Activated naive CD8-positive, alpha-beta T cell treated with anti-CD3 and anti-CD28 coated beads for 36 hours (primary cell): ENCODE data around the gene NKX2-4. TPM values are rescaled to one million over a fixed set of nuclear protein-coding genes. Genes with fewer than 3 reads are reported as not detected.
"Not testable (repeated sequence)": the region's sequence is repeated elsewhere in the genome, so short reads cannot be mapped to it uniquely, and the experiment has no call there.

Experiments used
- DNase-seq: peaks from one replicate; pipeline ENCODE4 v3.0.0; 2021
- H3K27ac Mint-ChIP-seq: one replicate; pipeline ENCODE4 v1.8.0; 2022; ENCODE audit warnings: mild to moderate bottlenecking, moderate library complexity, mixed read lengths
- H3K27me3 Mint-ChIP-seq: one replicate; pipeline ENCODE4 v1.8.0; 2022; ENCODE audit warnings: mild to moderate bottlenecking, mixed read lengths
- H3K36me3 Mint-ChIP-seq: one replicate; pipeline ENCODE4 v1.8.0; 2021; ENCODE audit warnings: mild to moderate bottlenecking, mixed read lengths
- H3K4me1 Mint-ChIP-seq: one replicate; pipeline ENCODE4 v1.8.0; 2021; ENCODE audit warnings: mixed read lengths
- H3K4me3 Mint-ChIP-seq: one replicate; pipeline ENCODE4 v1.8.0; 2022; ENCODE audit warnings: mild to moderate bottlenecking, moderate library complexity, mixed read lengths
- H3K9me3 Mint-ChIP-seq: one replicate; pipeline ENCODE4 v1.8.0; 2022; ENCODE audit warnings: mixed read lengths
- total RNA-seq, 2 experiments: library from RNA; stranded (reverse); gene quantifications; one replicate each; pipeline ENCODE4 v1.2.3, GENCODE V29; 2021

NKX2-4 gene
- total RNA-seq = not detected

GRCh38 chr20:21397341-21398108 lies at the start of gene NKX2-4:
TSS of gene NKX2-4 (minus strand) at chr20:21397526. CDS start at chr20:21397399, 127 bp downstream.
- H3K27me3 Mint-ChIP-seq = peaks cover 77% of the 10 kb centered on the region
- H3K9me3 Mint-ChIP-seq = peaks cover 4% of the 10 kb centered on the region
- H3K4me1 Mint-ChIP-seq = peaks cover 15% of the 10 kb centered on the region
- no peak within 1 kb of the TSS for H3K4me3 Mint-ChIP-seq
- peaks cover 2% of the 10 kb centered on the region for H3K36me3 Mint-ChIP-seq
- no peak within 1 kb of the TSS for H3K27ac Mint-ChIP-seq
- DNase-seq = peak; percentile 4

DNA sequence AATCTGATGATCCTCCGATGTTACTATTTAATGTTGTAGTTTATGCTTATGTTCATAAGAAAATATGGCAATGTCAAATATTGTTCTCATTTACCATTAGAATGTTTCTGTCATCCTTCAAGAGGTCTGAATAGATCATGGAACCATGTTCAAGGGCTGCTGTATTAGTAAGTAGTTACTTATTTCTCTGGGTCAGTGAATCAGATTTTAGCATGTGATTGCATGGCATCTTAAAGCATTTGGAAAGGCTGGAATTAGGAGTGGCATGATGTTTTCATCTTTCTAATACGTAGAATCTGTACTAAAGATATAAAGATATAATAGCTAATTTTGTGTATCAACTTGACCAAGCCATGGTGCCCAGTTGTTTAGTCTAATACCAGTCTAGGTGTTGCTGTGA lies 40.5 kb upstream of the NKX2-4 start:
- Mint-ChIP-seq H3K4me3 (no peak overlapping the region), H3K4me1 (no peaks in the 10 kb centered on the region), H3K27me3 (peaks cover 37% of the 10 kb centered on the region), H3K27ac (no peak overlapping the region), H3K9me3 (no peaks in the 10 kb centered on the region), H3K36me3 (no peaks in the 10 kb centered on the region)
- DNase-seq = no peak

GRCh38 chr20:21437248-21437647 lies 39.9 kb upstream of the NKX2-4 start:
- no peak for DNase-seq
- Mint-ChIP-seq H3K4me1 (no peaks in the 10 kb centered on the region), H3K9me3 (no peaks in the 10 kb centered on the region), H3K4me3 (no peak overlapping the region), H3K27ac (no peak overlapping the region), H3K27me3 (peaks cover 37% of the 10 kb centered on the region), H3K36me3 (no peaks in the 10 kb centered on the region)

DNA sequence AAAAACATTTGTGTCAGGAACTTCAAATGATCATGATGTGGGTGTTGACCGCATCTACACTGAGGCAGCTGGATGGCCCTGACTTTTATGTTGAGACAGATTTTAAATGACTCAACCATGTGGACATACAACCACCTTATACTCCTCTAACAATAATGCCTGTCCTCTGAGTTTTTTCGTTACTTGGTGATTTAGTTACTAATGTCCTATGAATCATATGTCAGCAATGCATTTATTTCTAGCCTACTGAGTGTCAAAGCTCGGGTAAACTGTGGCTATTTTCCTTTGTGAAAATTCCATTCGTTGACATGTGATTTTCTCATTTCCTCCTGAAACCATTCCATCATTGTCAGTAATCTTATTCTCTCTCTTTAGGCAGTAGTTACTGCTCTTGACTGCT lies 38.9 kb upstream of the NKX2-4 start:
- no peak for DNase-seq
- Mint-ChIP-seq H3K4me1 (no peaks in the 10 kb centered on the region), H3K36me3 (no peaks in the 10 kb centered on the region), H3K27me3 (peaks cover 28% of the 10 kb centered on the region), H3K9me3 (no peaks in the 10 kb centered on the region), H3K27ac (no peak overlapping the region), H3K4me3 (no peak overlapping the region)

- H3K36me3 Mint-ChIP-seq = no peaks in the 10 kb centered on the region
- no peak overlapping the region for H3K27ac Mint-ChIP-seq
Measured at GRCh38 chr20:21435576-21435975, 38.2 kb upstream of the NKX2-4 start.

GRCh38 chr20:21433329-21433890 lies 36.1 kb upstream of the NKX2-4 start:
- Mint-ChIP-seq H3K27me3 (peaks cover 33% of the 10 kb centered on the region), H3K4me3 (no peak overlapping the region), H3K36me3 (no peaks in the 10 kb centered on the region), H3K9me3 (no peaks in the 10 kb centered on the region), H3K4me1 (no peaks in the 10 kb centered on the region), H3K27ac (no peak overlapping the region)
- no peak for DNase-seq

More at GRCh38 chr20:21435576-21435975, 38.2 kb upstream of the NKX2-4 start:
- Mint-ChIP-seq H3K27me3 (peaks cover 27% of the 10 kb centered on the region), H3K4me1 (no peaks in the 10 kb centered on the region), H3K9me3 (no peaks in the 10 kb centered on the region), H3K4me3 (no peak overlapping the region)
- DNase-seq = no peak

DNA sequence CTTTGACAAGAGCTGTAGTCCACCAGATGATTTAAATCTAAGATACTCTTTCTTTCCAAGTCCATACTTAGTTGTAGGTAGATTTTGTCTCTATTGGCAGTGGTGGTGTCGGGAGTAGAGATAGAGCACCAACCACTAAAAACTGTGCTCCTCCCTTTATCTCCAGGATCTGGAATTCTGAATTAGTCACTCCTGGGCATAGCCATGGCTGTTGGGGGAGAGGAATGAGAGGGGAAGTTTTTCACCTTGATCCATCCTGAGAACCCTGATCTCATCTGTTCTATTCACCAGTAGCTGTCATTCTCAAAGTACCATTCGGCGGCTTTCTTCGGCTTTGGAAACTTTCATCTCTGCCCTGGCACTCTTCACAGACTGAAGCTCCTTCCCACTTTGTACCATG lies 35.6 kb upstream of the NKX2-4 start:
- Mint-ChIP-seq H3K4me1 (no peaks in the 10 kb centered on the region), H3K27ac (no peak overlapping the region), H3K36me3 (no peaks in the 10 kb centered on the region), H3K4me3 (no peak overlapping the region), H3K27me3 (peaks cover 33% of the 10 kb centered on the region), H3K9me3 (no peaks in the 10 kb centered on the region)
- DNase-seq = no peak

DNA sequence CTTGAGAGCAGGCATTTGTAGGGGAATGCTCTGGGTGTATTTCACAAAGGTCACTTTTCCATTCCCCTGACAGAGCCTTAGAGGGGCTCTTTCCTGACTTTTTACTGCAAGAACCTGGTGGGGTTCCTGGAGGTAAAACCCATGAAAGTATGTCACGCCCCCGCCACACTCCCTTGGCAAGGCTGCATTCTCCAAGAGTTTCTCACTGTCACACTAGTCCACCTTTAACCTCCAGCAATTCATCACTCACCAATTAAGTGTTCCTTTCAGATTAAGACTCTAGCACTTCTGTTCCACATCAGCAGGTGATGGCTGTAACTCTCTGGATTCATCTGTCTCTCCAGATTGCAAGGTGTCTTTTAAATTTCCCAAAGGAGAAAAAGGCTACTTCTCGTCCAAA lies 32.7 kb upstream of the NKX2-4 start:
- DNase-seq = no peak
- H3K27ac Mint-ChIP-seq = no peak overlapping the region
- H3K36me3 Mint-ChIP-seq = no peaks in the 10 kb centered on the region
- peaks cover 24% of the 10 kb centered on the region for H3K27me3 Mint-ChIP-seq
- H3K9me3 Mint-ChIP-seq = peaks cover 13% of the 10 kb centered on the region
- no peak overlapping the region for H3K4me3 Mint-ChIP-seq
- H3K4me1 Mint-ChIP-seq = no peaks in the 10 kb centered on the region

GRCh38 chr20:21424846-21425245 lies 27.5 kb upstream of the NKX2-4 start:
- peaks cover 6% of the 10 kb centered on the region for H3K27me3 Mint-ChIP-seq
- no peaks in the 10 kb centered on the region for H3K36me3 Mint-ChIP-seq
- DNase-seq = no peak
- H3K27ac Mint-ChIP-seq = no peak overlapping the region
- peaks cover 36% of the 10 kb centered on the region for H3K9me3 Mint-ChIP-seq
- H3K4me3 Mint-ChIP-seq = no peak overlapping the region
- H3K4me1 Mint-ChIP-seq = no peaks in the 10 kb centered on the region

DNA sequence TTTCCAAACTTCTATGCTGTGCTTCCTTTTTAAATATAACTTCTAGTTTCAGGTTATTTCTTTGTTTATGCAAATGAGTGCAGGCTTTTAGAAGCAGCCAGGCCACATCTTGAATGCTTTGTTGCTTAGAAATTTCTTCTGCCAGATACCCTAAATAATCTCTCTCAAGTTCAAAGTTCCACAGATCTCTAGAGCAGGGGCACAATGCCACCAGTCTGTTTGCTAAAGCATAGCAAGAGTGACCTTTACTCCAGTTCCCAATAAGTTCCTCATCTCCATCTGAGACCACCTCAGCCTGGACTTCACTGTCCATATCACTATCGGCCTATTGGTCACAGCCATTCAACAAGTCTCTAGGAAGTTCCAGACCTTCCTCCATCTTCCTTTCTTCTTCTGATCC lies 26.4 kb upstream of the NKX2-4 start:
- not testable (repeated sequence) for H3K4me3 Mint-ChIP-seq, DNase-seq, H3K4me1 Mint-ChIP-seq, H3K27me3 Mint-ChIP-seq, H3K36me3 Mint-ChIP-seq, H3K27ac Mint-ChIP-seq
- H3K9me3 Mint-ChIP-seq = peaks cover 36% of the 10 kb centered on the region

DNA sequence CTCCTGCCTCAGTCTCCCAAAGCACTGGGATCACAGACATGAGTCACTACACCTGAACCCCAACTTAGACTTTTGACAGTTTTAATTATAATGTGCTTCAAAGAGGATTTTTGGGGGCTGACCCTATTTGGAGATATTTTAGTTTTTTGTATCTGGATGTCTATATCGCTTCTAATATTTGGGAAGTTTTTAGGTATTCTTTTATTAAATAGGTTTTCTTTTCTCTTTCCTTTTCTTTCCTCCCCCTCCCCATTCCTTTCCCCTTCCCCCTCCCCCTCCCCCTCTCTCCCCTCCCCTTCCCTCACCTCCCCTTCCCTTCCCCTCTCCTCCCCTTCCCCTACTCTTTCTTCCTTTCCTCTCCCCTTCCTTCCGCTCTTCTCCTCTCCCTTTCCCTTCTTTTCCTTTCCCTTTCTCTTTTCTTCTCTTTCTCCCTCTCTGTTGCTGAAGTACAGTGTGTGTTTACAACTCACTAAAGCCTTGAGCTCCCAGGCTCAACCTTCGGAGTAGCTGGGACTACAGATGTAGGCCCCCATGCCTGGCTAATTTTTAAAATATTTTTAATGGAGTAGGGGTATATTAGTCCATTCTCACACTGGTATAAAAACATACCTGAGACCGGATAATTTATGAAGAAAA lies 24.4 kb upstream of the NKX2-4 start:
- Mint-ChIP-seq H3K4me3 (no peak overlapping the region), H3K4me1 (no peaks in the 10 kb centered on the region), H3K36me3 (no peaks in the 10 kb centered on the region), H3K9me3 (peaks cover 39% of the 10 kb centered on the region), H3K27ac (no peak overlapping the region), H3K27me3 (peaks cover under 1% of the 10 kb centered on the region)
- DNase-seq = no peak

- H3K27ac Mint-ChIP-seq, H3K36me3 Mint-ChIP-seq, DNase-seq, H3K4me1 Mint-ChIP-seq, H3K4me3 Mint-ChIP-seq, H3K27me3 Mint-ChIP-seq: not testable (repeated sequence)
- peaks cover 30% of the 10 kb centered on the region for H3K9me3 Mint-ChIP-seq
Measured at GRCh38 chr20:21419147-21419546, 21.8 kb upstream of the NKX2-4 start.

DNA sequence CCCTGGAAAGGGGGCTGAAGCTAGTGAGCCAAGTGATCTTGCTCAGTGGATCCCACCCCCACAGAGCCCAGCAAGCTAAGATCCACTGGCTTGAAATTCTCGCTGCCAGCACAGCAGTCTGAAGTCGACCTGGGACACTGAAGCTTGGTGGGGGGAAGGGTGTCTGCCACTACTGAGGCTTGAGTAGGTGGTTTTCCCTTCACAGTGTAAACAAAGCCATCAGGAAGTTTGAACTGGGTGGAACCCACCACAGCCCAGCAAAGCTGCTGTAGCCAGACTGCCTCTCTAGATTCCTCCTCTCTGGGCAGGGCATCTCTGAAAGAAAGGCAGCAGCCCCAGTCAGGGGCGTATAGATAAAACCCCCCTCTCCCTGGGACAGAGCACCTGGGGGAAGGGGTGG lies 16.7 kb upstream of the NKX2-4 start:
- not testable (repeated sequence) for H3K4me3 Mint-ChIP-seq, H3K36me3 Mint-ChIP-seq, H3K27ac Mint-ChIP-seq, DNase-seq, H3K4me1 Mint-ChIP-seq
- Mint-ChIP-seq H3K27me3 (peaks cover 26% of the 10 kb centered on the region), H3K9me3 (peaks cover 22% of the 10 kb centered on the region)

GRCh38 chr20:21411725-21412124 lies 14.4 kb upstream of the NKX2-4 start:
- H3K27me3 Mint-ChIP-seq = peaks cover 34% of the 10 kb centered on the region
- DNase-seq = no peak
- no peak overlapping the region for H3K27ac Mint-ChIP-seq
- peaks cover 17% of the 10 kb centered on the region for H3K9me3 Mint-ChIP-seq
- H3K36me3 Mint-ChIP-seq = peaks cover 2% of the 10 kb centered on the region
- H3K4me1 Mint-ChIP-seq = peaks cover 5% of the 10 kb centered on the region
- no peak overlapping the region for H3K4me3 Mint-ChIP-seq

DNA sequence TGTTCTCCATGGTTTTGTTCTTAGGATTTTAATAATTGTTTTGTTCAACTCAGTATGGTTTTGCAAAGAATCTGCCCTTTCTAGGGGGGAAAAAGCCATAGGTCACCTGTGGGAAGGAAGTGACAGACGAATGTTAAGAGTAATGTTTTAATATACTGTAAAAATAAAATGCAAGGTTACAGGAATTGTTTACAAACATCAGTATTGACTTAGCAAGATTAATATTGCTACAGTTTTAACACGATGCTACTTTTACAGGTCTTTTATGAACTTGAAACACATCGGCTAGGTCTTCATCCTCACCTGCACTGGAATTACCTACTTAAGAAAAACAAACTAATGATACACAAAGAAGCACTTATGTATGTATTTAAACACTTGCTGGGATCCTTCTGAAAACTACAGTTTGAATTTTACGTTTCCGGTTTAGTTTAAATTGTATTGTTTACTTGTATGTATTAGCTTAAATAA lies 1.7 kb upstream of the NKX2-4 start:
- no peak overlapping the region for H3K4me3 Mint-ChIP-seq
- no peak for DNase-seq
- peaks cover 4% of the 10 kb centered on the region for H3K9me3 Mint-ChIP-seq
- H3K27me3 Mint-ChIP-seq = peaks cover 68% of the 10 kb centered on the region
- no peak overlapping the region for H3K27ac Mint-ChIP-seq
- peaks cover 2% of the 10 kb centered on the region for H3K36me3 Mint-ChIP-seq
- H3K4me1 Mint-ChIP-seq = peaks cover 8% of the 10 kb centered on the region
